AG04450 (cell line): ENCODE data around the gene NXPH2. TPM values are rescaled to one million over a fixed set of nuclear protein-coding genes. Genes with fewer than 3 reads are reported as not detected.
A peak's percentile ranks its signal among the peaks of the same experiment; 100 is the strongest.

Experiments used
- CTCF ChIA-PET: fragments of 300-600, 350-600 bp; formaldehyde crosslinking; extraction: SDS; loops from one replicate; lab custom pipeline; 2022; ENCODE audit warnings: antibody characterized with exemption, inconsistent platforms; lab: Charles Lee
- POLR2A ChIA-PET: fragments of 350-600 bp; formaldehyde crosslinking; extraction: SDS; loops from one replicate; lab custom pipeline; 2021; ENCODE audit warnings: antibody characterized with exemption, inconsistent platforms; lab: Yijun Ruan, JAX
- DNase-seq: peaks from one replicate; pipeline ENCODE4 v3.0.0-alpha.2; 2011; ENCODE audit warnings: low read depth, low spot score
- H3K27ac ChIP-seq: one replicate; pipeline ENCODE4 v1.5.1; 2012; ENCODE audit warnings: low read depth, low read length, control low read depth
- H3K27me3 ChIP-seq: one replicate; pipeline ENCODE4 v1.6.0; 2012; ENCODE audit warnings: low read length; ENCODE audit not compliant: control insufficient read depth, insufficient read depth
- H3K4me3 ChIP-seq: 2 replicates; pipeline ENCODE4 v1.5.1; 2011; ENCODE audit warnings: mild to moderate bottlenecking, low read depth, low read length, control low read depth
- H3K9me3 ChIP-seq: 2 replicates; pipeline ENCODE4 v1.5.1; 2012; ENCODE audit warnings: low read length; ENCODE audit not compliant: control insufficient read depth, insufficient read depth
- polyA minus RNA-seq: library from RNA; depleted of rRNA, polyadenylated mRNA; stranded (reverse); fragments of >200 nt; gene quantifications from 2 replicates; pipeline ENCODE4 v1.2.3, GENCODE V29; 2011; rRNA and poly(A)+ RNA removed
- polyA plus RNA-seq: library from polyadenylated mRNA; depleted of rRNA; stranded (reverse); fragments of >200 nt; gene quantifications from 2 replicates; pipeline ENCODE4 v1.2.3, GENCODE V29; 2011; rRNA removed
- TF ChIP-seq, protein P1 (sequence below): IDR thresholded peaks from 2 replicates; pipeline ENCODE4 v1.5.1; 2011; ENCODE audit warnings: low read depth, low read length, control low read depth, inconsistent platforms

NXPH2 gene
- polyA plus RNA-seq (not detected in 2 replicates), polyA minus RNA-seq (not detected in 2 replicates)

DNA sequence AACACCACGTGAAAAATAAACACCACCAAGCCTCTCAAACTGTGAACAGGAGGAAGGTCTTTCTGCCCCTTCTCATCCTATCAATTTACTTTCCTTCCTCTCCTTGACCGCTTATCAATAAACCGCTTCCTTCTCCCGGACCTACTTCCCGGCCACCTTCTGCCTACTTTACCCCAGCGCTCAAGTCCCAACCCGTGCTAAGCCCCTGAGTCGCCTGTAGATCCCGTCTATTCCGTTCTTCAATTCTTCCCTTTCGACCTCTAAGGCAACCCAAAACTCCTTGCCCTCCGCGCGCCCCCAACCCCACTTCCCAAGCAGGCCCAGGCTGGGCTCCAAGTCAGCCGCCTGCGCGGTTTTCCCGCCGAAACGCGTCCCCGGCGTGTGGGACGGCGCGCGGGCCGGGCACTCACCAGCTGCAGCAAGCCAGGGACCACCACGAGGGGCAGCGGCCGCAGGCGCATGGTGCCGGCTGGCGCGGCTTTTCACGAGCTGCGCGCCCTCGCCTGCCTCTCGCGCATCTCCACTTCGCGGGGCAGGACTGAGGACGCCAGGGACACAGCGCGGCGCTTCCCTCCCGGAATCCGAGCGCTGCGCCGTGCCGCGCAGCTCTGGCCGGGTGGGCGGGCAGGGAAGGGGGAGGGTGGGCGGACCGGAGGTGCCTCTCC is at the start of gene NXPH2:
Gene NXPH2, minus strand, starts transcription at position 610 of the 665 bp plus-strand sequence. Its CDS starts 149 bp downstream, at position 461.
- TF ChIP-seq, protein P1, sequence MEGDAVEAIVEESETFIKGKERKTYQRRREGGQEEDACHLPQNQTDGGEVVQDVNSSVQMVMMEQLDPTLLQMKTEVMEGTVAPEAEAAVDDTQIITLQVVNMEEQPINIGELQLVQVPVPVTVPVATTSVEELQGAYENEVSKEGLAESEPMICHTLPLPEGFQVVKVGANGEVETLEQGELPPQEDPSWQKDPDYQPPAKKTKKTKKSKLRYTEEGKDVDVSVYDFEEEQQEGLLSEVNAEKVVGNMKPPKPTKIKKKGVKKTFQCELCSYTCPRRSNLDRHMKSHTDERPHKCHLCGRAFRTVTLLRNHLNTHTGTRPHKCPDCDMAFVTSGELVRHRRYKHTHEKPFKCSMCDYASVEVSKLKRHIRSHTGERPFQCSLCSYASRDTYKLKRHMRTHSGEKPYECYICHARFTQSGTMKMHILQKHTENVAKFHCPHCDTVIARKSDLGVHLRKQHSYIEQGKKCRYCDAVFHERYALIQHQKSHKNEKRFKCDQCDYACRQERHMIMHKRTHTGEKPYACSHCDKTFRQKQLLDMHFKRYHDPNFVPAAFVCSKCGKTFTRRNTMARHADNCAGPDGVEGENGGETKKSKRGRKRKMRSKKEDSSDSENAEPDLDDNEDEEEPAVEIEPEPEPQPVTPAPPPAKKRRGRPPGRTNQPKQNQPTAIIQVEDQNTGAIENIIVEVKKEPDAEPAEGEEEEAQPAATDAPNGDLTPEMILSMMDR = no peak
- no peak within 1 kb of the TSS for H3K27ac ChIP-seq
- H3K4me3 ChIP-seq = no peak within 1 kb of the TSS
- DNase-seq = no peak
- H3K9me3 ChIP-seq = no peaks in the 10 kb centered on the region
- peaks cover 27% of the 10 kb centered on the region for H3K27me3 ChIP-seq
- ChIA-PET POLR2A (interaction anchor here (0.6 kb wide), 1 partner anchor 360 kb away, joined by 3 read pairs; no protein-coding TSS in a partner anchor), CTCF (no interaction called here)

DNA sequence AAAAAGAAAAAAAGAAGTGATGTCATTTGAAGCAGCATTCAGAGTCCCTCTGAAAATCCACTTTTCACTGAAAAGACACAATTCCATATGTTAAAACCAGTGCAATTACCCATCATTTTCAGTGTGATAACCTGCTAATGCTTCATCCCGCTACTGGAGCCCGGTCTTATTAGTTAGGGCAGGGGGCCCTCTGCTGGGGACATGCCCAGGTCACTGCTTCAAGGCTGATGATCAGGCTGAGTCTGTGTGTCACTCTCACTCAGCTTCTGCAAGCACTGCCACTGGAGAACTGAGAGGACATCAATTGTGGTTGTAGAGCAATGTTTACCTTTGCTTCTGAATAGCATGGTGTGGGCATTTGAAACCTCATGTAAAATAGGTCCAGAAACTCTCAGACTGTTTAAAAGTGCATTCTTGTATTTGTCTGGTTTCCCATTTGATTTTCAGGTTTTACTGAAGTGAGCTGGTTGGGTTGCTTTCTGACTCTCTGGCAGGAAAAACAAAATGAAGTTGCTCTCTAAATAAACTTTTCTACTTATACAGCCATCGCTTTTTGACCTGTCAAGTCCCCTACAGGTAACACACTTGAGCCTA is 49.2 kb upstream of the NXPH2 start:
- ChIA-PET POLR2A (no interaction called here), CTCF (interaction anchor here (0.6 to 1.6 kb wide), 5 partner anchors 17 to 959 kb away, joined by 3 to 7 read pairs (median 4); no protein-coding TSS in a partner anchor)
- DNase-seq = no peak
- TF ChIP-seq, protein P1 = peak; percentile 25; the same call in 1 of the 2 replicates
- H3K27me3 ChIP-seq = no peaks in the 10 kb centered on the region
- no peaks in the 10 kb centered on the region for H3K9me3 ChIP-seq
- H3K4me3 ChIP-seq = no peak overlapping the region
- H3K27ac ChIP-seq = no peak overlapping the region

DNA sequence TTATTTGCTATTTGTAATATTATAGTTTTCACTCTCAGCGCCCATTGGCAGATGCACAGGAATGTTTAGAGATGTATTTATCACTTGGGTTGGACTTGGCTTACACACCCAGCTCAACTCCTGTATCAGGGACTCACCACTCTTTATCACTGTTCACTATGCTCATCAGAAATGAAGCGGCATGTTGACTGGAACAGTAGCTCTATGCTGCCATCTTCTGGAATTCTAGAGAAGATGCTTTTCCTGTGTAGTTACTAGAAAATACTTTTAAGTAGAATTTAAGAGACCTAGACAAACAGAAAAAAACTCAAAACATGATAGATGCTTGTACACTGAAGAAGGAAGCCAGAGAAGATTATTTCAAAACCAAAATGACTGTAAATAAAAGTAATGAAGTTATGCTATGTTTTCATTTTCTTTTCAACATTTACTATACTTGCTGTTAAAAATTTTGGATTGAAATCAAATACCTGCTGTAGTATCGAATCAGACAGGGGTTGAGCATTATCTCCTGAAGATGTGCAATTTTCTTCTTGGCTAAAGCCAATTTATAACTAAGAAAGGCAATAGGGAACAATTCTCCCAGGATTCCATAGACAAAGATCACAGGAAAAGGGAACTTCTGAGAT is 47.4 kb upstream of the NXPH2 start:
- Histone ChIP-seq H3K9me3 (no peaks in the 10 kb centered on the region), H3K4me3 (no peak overlapping the region), H3K27ac (no peak overlapping the region), H3K27me3 (no peaks in the 10 kb centered on the region)
- ChIA-PET POLR2A (no interaction called here), CTCF (interaction anchor here (0.6 to 2.4 kb wide), 29 partner anchors 9 to 966 kb away, joined by 3 to 40 read pairs (median 3); partner anchors contain the start of gene SPOPL)
- TF ChIP-seq, protein P1 = peak; percentile 73
- peak; percentile 39 for DNase-seq

DNA sequence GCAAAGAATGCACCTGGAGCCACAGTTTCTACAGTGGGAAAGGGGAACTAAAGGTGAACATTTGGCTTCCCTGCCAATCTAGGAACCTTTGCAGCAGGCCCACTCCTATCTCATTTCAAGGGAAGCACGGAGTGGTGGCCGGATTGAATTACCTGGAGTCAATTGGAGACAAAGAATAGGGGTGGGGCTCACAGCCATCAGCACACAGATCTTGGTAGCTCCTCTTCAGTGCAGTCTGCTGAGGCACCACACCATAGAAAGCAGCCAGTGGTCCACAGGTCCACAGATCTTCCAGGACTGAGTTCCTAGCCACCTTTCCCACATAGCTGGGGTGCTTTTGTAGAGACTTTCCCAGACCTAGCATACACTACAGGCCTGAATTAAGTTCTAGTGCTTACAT is 43.5 kb upstream of the NXPH2 start:
- POLR2A ChIA-PET = no interaction called here
- CTCF ChIA-PET = no interaction called here

More for the DNA sequence above, 43.5 kb upstream of the NXPH2 start:
- TF ChIP-seq, protein P1 = no peak
- DNase-seq = no peak
- H3K9me3 ChIP-seq = no peaks in the 10 kb centered on the region
- H3K27me3 ChIP-seq = no peaks in the 10 kb centered on the region
- no peak overlapping the region for H3K4me3 ChIP-seq
- no peak overlapping the region for H3K27ac ChIP-seq
